Cortex of kidney (tissue), 1 donor: ENCODE results near the gene FUT7.
"Not testable (repeated sequence)": the region's sequence is repeated elsewhere in the genome, so short reads cannot be mapped to it uniquely, and the experiment has no call there.

Source experiments
- DNase-seq: peaks from one replicate; lab custom pipeline; 2025; lab: John Stamatoyannopoulos, UW

Gene FUT7

DNA sequence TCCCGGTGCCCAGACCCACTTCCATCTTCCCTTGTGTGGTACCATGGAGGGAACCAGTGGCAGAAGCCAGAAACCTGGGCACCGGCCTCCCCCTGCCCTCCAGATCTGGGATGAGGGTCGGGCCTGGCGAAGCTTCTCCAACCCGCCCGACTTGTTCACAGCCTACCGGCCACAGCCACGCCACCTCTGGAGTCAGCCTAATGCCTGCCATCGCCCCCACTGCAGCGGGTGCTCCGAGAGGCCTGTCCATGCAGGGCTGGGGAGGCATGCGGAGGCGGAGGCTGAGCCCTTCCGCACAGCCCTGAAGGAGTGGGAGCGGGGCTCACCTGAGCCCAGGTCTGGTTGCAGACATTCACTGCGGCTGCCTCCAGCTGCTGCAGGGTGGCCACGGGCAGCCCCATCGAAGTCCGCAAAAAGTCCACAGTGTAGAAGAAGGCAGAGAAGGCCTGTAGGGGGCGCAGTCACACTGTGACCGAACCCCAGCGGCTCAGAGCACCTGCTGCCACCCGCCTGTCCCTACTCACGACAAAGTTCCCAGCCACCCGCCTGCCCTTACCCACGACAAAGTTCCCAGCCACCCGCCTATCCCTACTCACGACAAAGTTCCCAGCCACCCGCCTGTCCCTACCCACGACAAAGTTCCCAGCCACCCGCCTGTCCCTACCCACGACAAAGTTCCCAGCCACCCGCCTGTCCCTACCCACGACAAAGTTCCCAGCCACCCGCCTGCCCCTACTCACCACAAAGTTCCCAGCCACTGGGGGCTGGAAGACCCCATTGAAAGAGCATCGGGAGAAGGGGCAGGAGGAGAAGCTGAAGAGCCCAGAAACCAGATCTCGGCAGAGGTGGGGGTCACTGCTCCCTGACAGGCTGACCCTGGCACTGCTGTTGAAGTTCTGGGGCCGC lies 17.9 kb upstream of the FUT7 start:
- no peak for DNase-seq

DNA sequence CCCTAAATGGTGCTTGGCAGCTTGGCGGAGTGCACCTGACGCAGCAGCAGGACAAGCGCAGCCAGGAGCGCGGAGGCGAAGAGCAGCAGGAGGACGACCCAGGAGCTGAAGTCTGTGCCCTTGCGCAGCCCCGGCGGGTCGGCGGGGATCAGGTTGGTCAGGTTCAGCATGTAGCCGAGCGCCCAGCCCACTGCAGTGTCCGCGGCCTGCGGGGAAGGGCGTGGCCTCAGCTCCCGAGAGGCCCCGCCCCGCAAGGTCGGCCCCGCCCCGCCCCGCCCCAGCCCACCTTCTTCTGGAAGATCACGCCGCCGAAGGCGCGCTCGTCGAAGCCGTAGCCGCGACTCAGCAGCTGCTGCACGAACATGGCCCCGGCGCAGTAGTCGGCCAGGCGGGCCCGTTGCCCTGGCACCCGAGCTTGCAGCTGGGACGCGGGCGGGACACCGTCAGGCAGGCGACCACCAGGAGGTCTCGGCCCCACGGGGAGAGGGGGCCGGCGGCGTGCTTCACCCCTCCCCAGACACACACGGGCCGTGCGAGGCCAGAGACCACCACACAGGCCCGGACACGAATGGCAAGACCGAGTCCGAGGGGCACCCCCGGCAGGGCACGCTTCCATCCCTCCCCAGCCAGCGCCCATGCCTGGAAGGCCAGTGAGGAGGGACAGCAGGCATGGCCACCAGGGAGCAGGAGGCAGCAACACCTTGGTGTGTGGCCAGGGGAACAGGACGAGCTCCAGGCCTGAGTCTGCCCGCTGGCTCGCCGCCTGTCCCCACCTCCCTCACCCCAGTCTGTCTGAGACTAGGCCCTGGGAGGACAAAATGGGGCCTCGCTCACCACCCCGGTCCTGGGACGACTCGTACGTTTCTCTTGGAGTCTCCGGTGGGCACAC lies 17.0 kb upstream of the FUT7 start:
- DNase-seq, result no peak

DNA sequence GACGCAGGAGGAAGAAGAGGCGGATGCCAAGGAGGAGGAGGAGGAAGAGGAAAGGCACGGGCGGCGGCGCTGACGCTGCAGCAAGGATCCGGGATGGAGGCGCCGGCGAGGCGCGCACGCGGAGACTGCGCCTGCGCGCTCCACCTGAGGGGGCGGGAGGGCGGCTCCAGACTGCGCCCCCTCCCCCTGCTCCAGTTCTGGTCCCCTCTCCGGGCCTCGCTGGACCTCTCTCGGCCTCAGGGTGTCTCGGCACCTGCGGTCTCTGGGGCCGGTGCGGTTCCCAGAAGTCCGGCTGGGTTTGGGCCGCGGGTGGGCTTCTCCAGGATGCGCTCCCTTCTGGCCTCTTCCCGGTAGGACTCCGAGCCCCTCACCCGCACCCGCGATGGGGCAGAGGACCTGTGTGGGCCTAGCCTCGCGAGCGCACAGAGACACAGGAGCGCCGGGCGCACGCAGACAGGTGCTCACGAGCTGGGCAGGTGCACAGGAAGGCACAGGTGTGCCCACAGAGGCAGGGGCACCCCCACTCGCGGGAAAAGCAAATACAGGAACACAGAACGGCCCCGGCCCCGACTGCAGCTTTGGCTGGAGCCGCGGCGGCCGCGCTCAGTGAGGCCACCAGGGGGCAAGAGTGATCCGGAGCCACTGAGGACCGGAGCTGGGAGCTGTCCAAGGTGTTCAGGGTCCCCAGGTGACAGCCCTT lies 14.3 kb upstream of the FUT7 start, which contains the start of gene NPDC1:
Gene NPDC1 (minus strand): TSS at position 90 of the 700 bp plus-strand sequence. CDS start 188 bp downstream, outside the sequence.
- no peak for DNase-seq

DNA sequence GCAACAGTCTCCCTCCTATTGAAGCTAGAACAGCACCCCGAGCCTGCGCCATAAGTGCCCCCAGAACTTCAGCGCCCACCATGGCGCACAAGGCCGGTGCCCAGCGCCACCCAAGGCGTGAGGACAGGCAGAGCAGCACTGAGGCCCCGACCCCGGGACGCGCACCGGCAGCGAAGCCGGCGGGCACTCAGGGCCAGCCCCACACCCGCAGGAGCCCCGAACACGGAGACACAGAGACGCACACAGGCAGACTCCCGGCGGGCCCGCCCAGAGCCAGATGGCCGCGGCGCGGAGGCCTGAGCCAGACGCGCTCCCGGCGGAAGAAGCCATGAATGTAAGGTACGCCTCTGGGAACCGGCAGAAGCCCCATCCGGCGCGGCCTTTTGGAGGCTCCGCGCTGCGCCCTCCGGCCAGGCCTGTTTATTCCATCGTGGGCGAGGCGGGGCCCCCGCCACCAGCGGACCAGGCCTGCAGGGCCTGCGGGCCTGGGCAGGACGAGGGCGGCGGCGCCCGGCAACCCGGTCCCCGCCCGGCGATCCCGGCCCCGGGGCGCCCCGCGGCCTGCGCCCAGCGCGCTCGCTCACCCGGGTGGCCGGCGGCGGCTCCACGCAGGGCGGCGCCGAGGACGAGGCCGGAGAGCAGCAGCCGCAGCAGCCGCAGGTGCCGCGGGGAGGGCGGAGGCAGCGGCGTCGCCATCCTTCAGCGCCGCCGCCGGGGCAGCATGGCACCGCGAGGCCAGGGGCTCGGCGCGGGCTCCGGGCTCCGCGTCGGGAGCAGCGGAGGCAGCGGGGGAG lies 13.6 kb upstream of the FUT7 start:
- no peak for DNase-seq

DNA sequence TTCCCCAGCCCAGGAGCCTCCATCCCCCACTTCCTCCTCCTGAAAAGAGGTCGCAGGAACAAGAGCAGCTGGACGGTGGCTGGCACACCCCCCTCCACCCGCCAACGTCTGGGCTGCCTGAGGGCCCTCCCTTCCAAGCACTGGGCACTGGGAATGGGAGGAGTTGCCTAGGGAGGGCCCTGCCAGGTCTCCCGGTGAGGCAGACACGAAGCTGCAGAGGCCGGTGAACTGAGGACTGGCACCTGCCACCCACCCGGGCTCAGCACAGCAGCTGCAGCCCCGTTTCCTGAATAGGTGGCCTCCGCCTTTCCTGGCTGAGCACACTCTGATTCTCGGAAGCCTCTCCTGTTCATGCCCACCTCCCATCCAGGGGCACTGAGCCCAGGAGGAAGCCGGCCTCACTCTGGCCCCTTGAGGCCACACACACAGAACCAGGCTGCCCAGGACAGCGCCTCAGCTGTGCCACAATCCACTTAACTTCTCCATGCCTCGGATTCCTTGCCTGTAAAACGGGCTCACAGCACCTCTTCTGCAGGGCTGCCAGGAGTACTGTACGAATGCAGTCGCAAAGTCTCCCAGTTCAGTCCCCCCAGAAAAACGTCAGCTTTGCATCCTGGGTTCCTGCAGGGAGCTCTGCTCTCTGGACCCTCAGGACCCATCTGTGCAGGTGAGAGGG lies 12.8 kb upstream of the FUT7 start:
- DNase-seq, result no peak

DNA sequence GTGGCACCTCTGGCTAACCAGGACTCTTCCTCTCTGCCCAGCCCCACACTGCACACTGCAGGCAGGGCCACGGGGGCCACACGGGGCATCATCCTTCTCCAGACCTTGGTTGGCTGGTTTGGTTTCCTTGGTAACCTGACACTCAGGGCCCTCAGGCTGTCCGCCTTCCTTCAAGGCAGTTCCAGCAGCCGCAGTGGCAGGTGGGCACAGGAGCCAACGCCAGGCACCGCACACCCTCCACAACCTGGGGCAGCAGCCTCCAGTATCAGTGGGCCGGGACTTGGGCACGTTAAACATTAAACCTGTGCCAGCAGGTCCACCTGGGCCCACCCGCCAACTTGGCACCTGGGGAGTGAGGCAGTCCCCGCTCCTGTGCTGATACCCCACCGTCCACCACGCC lies 12.1 kb upstream of the FUT7 start:
- DNase-seq, result no peak

DNA sequence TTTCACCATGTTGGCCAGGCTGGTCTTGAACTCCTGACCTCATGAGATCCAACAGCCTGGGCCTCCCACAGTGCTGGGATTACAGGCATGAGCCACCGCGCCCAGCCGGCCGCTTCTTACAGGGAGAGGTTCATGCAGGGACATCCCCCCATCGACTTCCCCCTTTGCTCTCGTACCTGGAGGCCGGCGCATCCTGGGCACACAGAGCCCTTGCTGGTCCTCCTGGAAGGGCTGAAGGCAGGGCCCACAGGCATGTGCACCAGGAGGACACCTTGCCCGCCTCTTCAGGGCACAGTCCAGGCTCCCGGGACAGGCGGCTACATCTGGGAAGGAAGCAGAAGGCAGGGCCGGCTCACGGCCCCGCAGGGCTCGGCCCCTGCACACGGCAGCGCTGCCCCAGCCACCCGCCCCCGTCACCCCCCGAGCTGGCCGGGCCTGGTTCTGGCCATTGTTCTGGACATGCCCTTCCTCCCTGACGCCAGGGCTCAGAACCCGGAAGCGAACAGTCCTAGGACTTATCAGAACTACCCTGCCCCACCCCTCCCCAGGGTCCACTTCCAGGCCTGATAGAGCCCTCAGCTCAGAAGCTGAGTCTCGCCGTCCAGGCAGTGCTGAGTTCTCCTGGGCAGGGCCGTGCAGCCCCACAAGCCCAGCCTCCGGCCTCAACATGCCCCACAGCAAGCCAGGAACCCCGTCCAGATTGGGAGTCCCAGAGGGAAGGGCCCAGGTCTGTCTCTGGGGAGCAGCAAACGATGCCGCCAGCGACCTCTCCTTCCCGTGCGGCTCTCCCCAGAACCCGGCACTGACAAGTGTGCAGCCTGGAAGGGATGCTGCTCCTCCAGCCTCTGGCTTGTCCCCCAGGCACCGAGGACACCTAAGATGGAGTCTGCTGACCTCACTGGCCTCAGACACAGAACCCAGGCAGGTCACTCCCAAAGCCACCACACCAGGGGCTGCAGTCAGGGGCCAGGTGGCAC lies 11.2 kb upstream of the FUT7 start:
- DNase-seq, result no peak

DNA sequence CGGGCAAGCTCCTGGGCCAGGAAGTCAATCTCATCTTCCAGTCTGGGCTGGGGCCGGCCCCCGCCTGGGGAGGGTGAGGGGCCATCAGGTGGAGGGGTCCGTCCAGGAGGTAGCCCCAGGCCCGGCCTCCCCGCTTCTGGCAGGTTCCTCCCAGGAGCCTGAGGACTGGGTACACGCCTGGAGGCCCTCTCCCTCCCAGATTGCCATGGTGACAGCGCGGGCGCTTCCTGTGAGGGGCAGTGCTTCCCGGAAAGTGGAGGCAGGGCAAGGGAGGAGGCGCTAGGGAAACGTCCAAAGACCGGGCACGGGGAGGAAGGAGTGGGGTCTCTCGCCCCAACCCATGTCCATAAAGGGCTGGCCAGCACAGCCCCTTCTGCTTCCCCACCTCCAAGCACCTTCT lies 9.2 kb upstream of the FUT7 start:
- DNase-seq, result no peak

DNA sequence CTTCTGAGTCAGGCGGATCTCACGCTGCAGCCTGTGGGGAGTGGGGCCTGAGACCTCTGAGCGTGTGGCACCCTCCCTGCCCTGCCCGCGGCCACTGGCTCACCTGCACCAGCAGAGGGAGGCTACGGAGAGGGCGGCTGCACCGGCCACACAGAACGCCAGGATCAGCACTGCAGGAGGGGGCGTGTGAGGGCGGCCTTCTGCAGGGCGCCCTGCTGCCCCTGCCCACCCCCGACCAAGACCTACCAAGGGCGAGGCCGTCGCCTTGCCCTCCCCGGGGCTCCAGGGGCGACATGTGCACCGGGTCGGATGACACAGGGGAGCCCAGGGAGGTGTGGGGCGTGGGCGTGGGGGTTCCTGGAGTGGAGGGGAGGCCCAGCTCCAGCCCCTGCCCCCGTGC lies 8.7 kb upstream of the FUT7 start:
- no peak for DNase-seq

DNA sequence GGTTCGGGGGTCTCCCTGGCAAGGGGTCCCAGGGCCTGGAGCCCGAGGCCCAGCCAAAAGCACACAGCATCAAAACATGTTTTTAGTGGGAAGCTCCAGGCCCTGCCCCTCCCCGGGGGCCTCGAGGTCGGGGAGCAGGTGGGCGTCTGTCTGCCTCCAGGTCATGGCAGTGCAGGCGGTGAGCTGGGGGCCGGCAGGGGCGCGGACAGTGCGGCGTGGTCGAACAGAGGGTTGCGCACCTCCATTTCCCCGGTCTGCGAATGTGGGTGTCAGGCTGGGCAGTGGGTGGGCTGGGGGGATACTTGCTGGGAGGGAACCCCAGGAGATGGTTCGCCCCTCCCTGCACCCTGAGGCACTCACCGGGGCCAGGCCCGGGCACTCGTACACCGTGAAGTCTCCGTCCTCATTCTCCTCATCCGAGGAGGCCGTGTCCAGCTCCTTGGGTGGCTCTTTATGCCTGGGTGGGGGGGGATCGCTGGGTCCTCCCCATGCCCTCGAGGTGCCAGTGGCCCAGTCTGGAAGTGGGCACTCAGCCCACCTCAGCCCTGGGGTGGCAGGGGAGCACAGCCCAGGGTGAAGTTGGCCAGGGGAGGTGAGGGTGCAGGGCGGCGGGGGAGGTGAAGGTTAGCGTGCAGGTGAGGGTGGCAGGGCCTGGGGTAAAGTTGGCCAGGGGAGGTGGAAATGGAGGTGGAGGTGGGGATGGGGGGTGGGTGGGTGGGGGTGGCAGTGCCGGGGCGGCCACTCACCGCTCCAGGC lies 7.9 kb upstream of the FUT7 start:
- DNase-seq, result no peak

DNA sequence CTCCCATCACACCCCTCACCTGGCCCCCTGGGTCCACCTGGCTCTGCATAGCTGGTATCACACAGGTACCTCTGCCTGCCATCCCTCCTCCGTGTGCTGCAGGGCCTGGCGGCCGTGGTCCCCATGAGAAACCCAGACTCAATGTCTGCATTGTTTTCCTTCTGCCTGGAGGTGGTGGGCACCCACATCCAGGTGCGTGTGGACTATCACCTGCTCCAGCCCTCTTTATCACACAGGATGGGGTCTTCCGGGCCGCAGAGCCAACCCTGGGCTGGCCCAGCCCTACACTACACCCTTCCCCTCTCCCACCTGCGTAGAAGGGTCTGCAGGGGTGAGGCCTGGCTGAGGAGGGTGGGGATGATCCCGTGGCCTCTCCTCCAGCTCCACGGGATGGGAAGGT lies 7.0 kb upstream of the FUT7 start:
- DNase-seq, result no peak

DNA sequence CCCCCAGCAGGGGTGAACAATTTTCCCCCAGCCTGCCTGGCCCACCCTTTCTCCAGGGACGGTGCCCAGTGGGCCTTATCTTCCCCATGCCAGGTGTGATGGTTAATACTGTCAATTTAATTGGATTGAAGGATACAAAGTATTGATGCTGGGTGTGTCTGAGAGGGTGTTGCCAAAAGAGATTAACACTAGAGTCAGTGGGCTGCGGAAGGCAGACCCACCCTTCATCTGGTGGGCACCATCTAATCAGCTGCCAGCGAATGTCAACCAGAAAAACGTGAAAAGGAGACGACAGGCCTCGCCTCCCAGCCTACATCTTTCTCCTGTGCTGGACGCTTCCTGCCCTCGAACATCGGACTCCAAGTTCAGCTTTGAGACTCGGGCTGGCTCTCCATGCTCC lies 5.6 kb upstream of the FUT7 start:
- no peak for DNase-seq

DNA sequence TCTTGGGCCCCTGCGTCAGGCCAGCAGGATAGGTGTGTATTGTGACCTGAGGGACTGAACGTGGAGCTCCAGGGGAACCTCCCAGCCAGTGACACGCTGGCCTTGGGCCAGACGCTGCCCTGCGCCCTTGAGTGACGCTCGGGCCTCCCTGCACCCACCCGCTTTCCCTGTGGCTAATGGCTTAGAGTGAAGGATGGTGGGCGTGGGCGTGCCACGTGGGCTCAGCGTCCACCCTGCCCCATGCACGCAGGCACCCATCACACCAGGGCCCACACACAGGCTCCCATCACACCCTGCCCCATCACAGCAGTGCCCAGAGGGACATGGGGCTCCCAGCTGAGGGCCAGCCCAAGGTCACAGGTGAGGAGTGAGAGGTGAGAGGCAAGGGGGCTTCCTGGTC lies 5.1 kb upstream of the FUT7 start:
- no peak for DNase-seq

DNA sequence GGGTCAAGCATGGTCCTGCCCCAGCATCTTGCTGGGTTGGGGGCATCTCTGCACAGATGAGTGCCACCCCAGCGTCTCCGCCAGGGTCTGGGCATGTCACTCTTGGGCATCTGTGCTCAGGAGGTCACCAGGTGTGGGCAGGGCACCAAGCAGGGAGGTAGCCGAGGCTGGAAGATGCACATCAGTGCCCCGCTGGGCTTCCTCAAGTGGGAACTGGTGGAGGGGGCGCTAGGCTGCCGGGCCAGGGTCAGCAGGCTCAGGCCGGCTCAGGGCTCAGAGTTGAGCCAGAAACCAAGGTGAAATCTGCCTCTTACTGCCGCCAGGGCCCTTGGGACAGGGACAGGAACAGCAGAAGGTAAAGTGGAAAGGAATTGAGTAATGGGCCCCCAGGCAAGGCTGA lies 4.0 kb upstream of the FUT7 start:
- DNase-seq, result no peak

DNA sequence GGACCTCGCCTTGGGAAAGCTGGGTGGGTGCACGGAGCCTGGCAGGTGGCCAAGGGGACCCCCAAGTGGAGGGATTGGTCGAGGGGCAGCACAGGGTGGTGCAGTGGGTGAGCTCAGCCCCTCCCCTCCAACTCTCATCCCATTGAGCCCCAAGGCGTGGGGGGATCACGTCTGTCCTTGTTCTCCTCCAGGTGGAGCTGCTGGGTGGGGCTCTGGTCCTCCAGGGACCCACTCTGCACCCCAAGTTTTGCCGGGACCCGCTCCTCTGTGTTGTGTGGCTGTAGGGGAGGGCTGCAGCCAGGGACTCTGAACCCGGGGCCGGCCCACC lies 3.6 kb upstream of the FUT7 start:
- DNase-seq, result no peak

DNA sequence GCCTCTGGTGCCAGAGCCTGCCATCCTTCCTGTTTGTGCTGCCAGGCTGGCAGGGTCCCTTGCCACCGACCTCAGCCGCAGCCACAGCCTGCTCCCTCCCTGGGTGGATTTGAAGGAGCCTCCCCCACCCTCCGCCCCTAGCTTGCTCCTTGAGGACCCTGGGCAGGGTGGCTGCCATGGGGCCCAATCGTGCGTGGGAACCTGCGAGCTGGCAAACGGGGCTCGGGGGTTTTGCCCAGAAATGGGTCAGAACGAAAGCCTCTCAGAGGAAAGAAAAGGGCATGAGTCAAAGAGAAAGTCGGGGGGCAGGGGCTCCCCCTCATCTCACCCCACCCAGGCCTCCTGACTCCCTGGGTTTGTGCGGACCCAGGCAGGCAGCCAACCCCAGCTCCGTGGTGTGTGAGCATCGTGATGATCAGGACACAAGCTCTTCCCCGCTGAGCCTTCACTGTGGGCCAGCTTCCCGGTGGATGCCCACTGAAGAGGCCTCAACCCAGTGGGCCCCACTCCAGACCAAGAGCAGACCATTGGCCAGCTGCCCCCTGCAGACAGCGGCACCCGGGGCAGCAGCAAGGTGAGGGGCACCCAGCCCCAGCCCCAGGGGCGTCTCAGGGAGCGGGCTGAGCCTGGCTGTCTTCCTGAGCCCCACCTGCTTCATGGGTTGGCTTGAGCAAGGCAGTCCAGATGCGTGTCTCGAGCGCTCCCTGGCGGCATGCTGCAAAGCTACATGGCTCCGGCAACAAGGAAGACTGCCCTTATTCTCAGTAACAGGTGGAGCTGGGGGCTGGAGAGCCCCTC lies 3.0 kb upstream of the FUT7 start:
- no peak for DNase-seq

DNA sequence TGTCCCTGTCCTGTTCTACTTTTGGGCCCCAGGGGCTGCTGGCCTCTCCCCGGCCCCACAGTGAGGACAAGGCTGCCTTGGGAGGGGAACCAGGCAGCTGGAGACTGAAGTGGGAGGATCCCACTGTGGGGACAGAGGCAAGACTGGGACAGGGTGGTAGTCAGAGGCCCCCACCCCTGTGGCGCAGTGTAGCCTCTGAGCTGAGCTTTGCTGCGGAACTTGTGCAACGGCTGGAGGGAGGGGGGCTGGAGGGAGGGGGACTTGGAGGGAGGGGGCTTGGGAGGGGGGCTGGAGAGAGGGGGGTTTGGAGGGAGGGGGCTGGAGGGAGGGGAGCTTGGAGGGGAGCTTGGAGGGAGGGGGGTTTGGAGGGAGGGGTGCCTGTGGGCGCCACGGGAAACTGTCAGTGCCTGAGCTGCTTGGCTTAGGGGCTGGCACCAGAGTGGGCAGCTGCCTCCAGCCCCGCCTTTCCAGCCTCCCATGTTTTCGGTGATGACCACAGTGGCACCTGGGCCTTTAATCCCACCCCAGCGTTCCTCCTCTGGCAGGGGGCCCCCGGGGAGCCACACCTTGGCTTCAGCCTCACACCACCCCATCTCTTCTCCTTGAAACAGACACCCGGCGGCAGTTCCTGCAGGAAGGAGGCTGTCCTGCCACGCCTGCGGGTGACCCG lies 2.3 kb upstream of the FUT7 start:
- no peak for DNase-seq

DNA sequence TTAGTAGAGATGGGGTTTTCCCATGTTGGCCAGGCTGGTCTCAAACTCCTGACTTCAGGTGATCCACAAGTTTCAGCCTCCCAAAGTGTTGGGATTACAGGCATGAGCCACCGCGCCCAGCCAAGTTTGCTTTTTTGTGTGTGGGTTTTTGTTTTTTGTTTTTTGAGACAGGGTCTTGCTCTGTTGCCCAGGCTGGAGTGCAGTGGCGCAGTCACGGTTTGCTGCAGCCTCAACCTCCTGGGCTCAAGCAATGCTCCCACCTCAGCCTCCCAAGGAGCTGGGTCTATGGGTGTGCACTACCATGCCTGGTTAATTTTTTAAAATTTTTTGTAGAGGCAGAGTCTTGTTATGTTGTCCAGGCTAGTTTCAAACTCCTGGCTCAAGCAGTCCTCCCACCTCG lies 1.6 kb upstream of the FUT7 start:
- not testable (repeated sequence) for DNase-seq
